AG04449 (cell line): ENCODE data around the gene HOXC9.

Experiments used
- CTCF ChIA-PET: fragments of 350-600 bp; formaldehyde crosslinking; extraction: SDS; loops from one replicate; lab custom pipeline; 2021; ENCODE audit warnings: antibody characterized with exemption; lab: Yijun Ruan, JAX
- POLR2A ChIA-PET: fragments of 400-600, 350-600 bp; formaldehyde crosslinking; extraction: SDS; loops from one replicate; lab custom pipeline; 2020; ENCODE audit warnings: antibody characterized with exemption, inconsistent platforms; lab: Yijun Ruan, JAX
- DNase-seq: peaks from one replicate; pipeline ENCODE4 v3.0.0-alpha.2; 2010; ENCODE audit warnings: low read depth, low spot score
- H3K4me3 ChIP-seq: 2 replicates; pipeline ENCODE4 v1.5.1; 2011; ENCODE audit warnings: low read depth, mild to moderate bottlenecking, control low read depth, low read length
- TF ChIP-seq, protein P1 (sequence below): IDR thresholded peaks from one replicate; pipeline ENCODE4 v1.5.1; 2011; ENCODE audit warnings: mild to moderate bottlenecking, moderate library complexity, low read length, control low read depth, inconsistent platforms; ENCODE audit not compliant: insufficient read depth; ENCODE audit errors: missing control alignments

HOXC9 gene

DNA sequence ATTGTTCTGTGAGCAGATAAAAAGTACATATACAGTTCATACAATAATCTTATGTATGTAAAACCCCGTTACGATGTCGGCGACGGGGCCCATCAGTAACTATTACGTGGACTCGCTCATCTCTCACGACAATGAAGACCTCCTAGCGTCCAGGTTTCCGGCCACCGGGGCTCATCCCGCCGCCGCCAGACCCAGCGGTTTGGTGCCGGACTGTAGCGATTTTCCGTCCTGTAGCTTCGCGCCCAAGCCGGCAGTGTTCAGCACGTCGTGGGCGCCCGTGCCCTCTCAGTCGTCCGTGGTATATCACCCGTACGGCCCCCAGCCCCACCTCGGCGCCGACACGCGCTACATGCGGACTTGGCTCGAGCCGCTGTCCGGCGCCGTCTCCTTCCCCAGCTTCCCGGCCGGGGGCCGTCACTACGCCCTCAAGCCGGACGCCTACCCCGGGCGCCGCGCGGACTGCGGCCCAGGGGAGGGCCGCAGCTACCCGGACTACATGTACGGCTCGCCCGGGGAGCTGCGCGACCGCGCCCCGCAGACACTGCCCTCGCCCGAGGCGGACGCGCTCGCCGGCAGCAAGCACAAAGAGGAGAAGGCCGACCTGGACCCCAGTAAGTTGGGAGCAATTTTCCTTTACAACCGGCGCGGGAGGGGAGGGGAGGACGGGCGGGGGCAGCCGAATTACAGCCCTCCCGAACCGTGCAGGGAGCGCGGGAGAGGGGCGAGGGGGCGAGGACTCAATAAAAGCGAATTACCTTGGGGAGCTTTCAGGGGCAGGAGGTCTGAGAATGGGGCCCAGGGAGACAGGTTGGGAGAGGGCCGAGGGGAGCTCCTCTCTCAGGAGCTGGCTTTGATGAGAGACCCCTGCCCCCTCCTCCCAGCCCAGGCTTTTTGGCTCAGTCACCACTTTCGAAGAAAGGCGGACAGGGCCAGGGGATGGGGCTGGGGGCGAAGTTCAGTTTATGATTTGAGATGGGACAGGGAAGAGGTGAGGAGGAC, at the start of gene HOXC9:
TSS of gene HOXC9 (plus strand) at position 46 of the 999 bp plus-strand sequence. CDS start at position 74, 28 bp downstream.
- DNase-seq: no peak
- POLR2A ChIA-PET: interaction anchor here (0.5 to 3.1 kb wide), 12 partner anchors 8 to 231 kb away, joined by 3 to 22 read pairs (median 4); partner anchors contain the start of genes HOXC10, HOXC6 and HOXC8
- TF ChIP-seq, protein P1, sequence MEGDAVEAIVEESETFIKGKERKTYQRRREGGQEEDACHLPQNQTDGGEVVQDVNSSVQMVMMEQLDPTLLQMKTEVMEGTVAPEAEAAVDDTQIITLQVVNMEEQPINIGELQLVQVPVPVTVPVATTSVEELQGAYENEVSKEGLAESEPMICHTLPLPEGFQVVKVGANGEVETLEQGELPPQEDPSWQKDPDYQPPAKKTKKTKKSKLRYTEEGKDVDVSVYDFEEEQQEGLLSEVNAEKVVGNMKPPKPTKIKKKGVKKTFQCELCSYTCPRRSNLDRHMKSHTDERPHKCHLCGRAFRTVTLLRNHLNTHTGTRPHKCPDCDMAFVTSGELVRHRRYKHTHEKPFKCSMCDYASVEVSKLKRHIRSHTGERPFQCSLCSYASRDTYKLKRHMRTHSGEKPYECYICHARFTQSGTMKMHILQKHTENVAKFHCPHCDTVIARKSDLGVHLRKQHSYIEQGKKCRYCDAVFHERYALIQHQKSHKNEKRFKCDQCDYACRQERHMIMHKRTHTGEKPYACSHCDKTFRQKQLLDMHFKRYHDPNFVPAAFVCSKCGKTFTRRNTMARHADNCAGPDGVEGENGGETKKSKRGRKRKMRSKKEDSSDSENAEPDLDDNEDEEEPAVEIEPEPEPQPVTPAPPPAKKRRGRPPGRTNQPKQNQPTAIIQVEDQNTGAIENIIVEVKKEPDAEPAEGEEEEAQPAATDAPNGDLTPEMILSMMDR: no peak
- CTCF ChIA-PET: interaction anchor here (1.0 to 21.3 kb wide), 11 partner anchors 8 to 254 kb away, joined by 3 to 756 read pairs (median 35); partner anchors contain the start of genes HOXC10, HOXC5, HOXC6 and HOXC8
- peak within 1 kb of the TSS; percentile 96 for H3K4me3 ChIP-seq

DNA sequence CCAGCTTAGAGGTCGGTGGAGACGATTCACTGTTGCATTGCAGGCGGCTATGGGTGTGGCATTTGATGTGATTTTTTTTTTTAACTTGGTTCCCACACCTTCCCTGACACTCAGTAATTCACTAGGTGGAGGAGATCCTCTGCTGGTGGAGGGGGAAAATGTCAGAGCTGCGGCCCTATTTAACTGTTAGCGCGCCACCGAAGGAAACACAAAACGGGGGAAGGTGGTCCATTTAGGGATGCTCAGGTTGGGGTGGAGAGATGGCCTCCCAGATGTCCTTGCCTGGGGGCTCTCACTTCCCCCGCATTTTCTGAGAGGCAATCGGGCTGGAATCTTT, 49.6 kb upstream of the HOXC9 start:
- TF ChIP-seq, protein P1: no peak
- CTCF ChIA-PET: no interaction called here

DNA sequence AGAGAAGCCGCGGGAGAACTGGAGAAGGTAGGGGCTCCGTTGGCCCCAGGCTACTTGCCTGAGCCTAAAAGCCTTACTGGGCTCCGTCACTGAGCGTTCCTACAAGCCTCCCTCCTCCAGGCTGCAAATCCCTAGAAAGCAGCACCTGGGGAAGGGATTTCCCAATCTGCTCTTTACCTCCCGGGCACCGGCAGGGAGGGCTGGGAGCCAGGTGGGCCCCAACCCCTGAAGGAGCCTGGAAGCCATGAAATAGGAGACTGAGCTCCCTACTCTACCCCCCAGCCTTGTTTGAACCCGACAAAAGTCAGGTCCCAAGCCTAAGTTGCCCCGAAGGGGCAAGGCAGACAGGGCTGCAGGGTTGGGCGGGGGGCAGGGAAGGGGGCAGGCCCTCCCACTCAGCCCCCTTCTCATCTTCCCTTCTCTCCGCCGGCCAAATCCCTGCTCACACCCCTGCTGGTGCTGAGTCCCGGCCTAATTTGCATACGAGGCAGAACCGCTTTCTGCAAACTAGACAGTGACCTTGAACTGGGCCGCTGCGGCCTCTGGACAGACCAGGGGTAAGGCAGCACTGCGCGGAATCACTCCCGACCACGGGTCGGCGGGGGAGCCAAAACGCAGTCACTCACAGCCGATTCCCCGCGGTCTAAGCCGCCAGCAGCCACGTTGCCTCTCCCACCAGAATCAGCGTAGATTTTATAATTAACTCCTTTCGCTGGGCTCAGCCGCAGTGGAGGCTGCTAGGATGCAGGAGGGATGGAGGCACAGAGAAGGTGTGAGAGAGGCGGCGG, 49.0 kb upstream of the HOXC9 start:
- CTCF ChIA-PET: interaction anchor here (1.3 kb wide), 1 partner anchor 11 kb away, joined by 6 read pairs; no protein-coding TSS in a partner anchor
- no peak for DNase-seq
- POLR2A ChIA-PET: no interaction called here
- TF ChIP-seq, protein P1: no peak
- no peak overlapping the region for H3K4me3 ChIP-seq

More for the DNA sequence above, 49.6 kb upstream of the HOXC9 start:
- H3K4me3 ChIP-seq: no peak overlapping the region
- no peak for DNase-seq
- POLR2A ChIA-PET: no interaction called here

DNA sequence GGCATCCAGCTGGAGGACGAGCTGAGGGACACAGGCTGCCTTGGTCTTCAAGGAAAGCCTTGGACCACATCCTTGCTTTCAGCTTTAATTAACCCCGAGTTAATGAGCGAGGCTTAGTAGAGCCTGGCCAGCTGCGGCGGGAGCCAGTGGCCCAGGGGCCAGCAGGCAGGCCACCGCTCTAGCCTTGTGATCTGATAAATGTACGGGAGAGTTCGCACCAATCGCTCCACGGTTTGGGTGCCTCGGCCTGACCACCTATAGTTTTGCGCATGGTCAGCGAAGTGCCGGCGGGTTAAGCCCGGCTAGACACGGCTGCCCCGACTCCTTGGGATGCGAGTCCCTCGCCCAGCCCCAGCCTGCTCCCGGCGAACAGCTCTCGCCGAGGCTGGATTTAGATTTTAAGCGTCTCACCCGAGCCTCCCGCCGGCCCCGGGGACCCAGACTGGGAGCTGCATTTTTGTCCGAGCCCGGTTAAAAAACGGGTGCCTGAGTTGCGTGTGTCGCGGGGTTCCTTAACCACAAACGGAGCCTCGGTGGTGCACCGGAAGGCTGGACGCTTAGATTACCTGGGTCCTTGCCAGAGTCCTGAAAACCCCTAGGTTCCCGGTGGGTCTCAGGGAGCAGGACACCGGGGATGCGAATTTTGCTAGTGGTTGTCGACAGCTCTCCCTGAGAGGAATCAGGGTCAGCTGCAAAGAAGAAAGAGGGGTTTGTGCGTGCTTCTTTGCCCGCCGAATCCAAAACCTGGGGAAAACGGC, 48.2 kb upstream of the HOXC9 start:
- no peak overlapping the region for H3K4me3 ChIP-seq
- DNase-seq: no peak
- TF ChIP-seq, protein P1: no peak
- ChIA-PET CTCF (interaction anchor here (1.3 kb wide), 1 partner anchor 10 kb away, joined by 6 read pairs; no protein-coding TSS in a partner anchor), POLR2A (no interaction called here)

DNA sequence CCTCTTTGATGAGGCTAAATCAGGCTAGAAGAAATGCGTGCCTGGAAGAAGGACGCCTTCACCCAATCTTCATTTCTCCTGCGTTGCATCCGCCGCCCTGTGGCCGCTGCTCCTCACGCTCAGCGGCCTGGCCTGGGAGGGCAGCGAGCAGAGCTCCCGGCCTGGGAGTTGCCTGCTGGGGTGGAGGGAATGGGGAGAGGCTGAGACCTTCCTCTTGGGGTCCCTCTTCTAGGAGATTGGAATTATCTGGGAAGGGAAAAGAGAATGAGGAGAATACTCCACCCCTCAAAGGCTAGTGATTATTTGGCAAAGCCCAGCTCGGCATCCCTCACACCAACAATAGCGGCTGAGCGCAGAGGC, 47.6 kb upstream of the HOXC9 start:
- CTCF ChIA-PET: interaction anchor here (1.3 to 1.5 kb wide), 2 partner anchors 9 to 12 kb away, joined by 3 to 6 read pairs; no protein-coding TSS in a partner anchor
- TF ChIP-seq, protein P1: no peak
- H3K4me3 ChIP-seq: no peak overlapping the region
- POLR2A ChIA-PET: no interaction called here
- DNase-seq: no peak
